NCI-H1048 (cell line): ENCODE results near the gene C4BPB.

Source experiments
- DNase-seq: peaks from one replicate; lab custom pipeline; 2025; lab: John Stamatoyannopoulos, UW

C4BPB gene

DNA sequence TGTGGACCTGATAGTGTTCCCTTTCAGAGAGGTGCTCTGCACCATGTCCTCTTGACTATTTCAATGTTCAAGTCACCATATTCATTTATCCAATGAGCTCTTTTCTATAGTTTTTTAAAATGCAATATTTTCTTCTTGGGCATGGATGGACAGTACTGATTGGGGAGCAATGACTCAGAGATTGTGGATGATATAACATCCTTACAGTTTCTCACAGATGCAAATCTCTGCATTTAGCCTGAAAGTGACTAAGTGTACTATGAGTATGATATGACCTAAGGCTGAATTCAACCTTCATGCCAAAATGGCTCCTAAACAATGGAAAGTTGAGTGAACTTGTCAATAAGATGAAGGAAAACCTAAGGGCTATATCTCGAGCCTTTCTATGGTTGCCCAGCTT, 51.9 kb downstream of the C4BPB start:
- DNase-seq = no peak

- DNase-seq = no peak
These were observed 56.9 kb downstream of the C4BPB start for GRCh38 chr1:207145401-207146058.
